Tibial artery (tissue), 4 donors: ENCODE measurements around the gene TIAM2.

ENCODE experiments used
- DNase-seq, 2 donors: peaks; one replicate each; pipeline ENCODE4 v3.0.0-alpha.2; 2019
- H3K27ac ChIP-seq, 2 donors: fragments of 200-600 bp; sonication (generic) in 1 of 2; 1 replicate in 1 of 2; 2 replicates in 1 of 2; pipeline ENCODE4 v1.5.1; 2018 to 2019; ENCODE audit warnings: mild to moderate bottlenecking in 1 of 2
- H3K27me3 ChIP-seq, 2 donors: fragments of 200-600 bp; sonication (generic) in 1 of 2; one replicate each; pipeline versions ENCODE4 v1.5.1 to v1.6.0; 2016 to 2019
- H3K36me3 ChIP-seq, 3 donors: fragments of 200-600 bp; sonication (generic) in 2 of 3; one replicate each; pipeline ENCODE4 v1.5.1; 2016 to 2019; ENCODE audit warnings: mild to moderate bottlenecking in 2 of 3
- H3K4me1 ChIP-seq, 4 donors: fragments of 200-600 bp; sonication (generic) in 2 of 4; 1 replicate in 3 of 4; 2 replicates in 1 of 4; pipeline ENCODE4 v1.5.1; 2016 to 2019
- H3K4me3 ChIP-seq, 2 donors: fragments of 200-600 bp; sonication (generic) in 1 of 2; 1 replicate in 1 of 2; 2 replicates in 1 of 2; pipeline ENCODE4 v1.5.1; 2018 to 2019; ENCODE audit warnings: mild to moderate bottlenecking in 2 of 2
- H3K9me3 ChIP-seq, 3 donors: fragments of 200-600 bp; sonication (generic) in 1 of 3; one replicate each; pipeline ENCODE4 v1.5.1; 2016 to 2019
- CTCF ChIP-seq, 2 experiments: fragments of 200-600 bp in 1 of 2; fragments of 450-650 bp in 1 of 2; IDR thresholded peaks; one replicate each; pipeline ENCODE4 v1.5.1; 2017 to 2019; ENCODE audit warnings: antibody characterized with exemption in 2 of 2, mild to moderate bottlenecking in 1 of 2, moderate library complexity in 1 of 2
- intact Hi-C: fragments of 100-400 bp; cut with DNase I; formaldehyde crosslinking; loops from one replicate; pipeline ENCODE4 v1.15.0; 2023; ENCODE audit warnings: low total_unique reads

TIAM2 gene

GRCh38 chr6:154994836-154995253, 270 bp upstream of the TIAM2 start:
- peak overlapping the region in 1 of 2 donors; percentile 73 for H3K27ac ChIP-seq
- DNase-seq: no peak
- intact Hi-C loops: loop anchor here (5.0 kb wide), 1 partner anchor 177 kb away; no protein-coding TSS in a partner anchor
- peaks cover 0 to 3% (median 0%) of the 10 kb centered on the region in 3 donors for H3K36me3 ChIP-seq
- peak overlapping the region; percentile 60 to 91 for H3K4me3 ChIP-seq
- no peaks in the 10 kb centered on the region for H3K9me3 ChIP-seq
- H3K4me1 ChIP-seq: peaks cover 0 to 9% (median 4%) of the 10 kb centered on the region in 4 donors
- H3K27me3 ChIP-seq: no peaks in the 10 kb centered on the region
- no peak for TF ChIP-seq CTCF (IDR thresholded peaks at IDR 0.05)

- H3K4me1 ChIP-seq: peaks cover 0 to 9% (median 4%) of the 10 kb centered on the region in 4 donors
- H3K9me3 ChIP-seq: no peaks in the 10 kb centered on the region
- TF ChIP-seq CTCF (IDR thresholded peaks at IDR 0.05): no peak
- H3K4me3 ChIP-seq: peak overlapping the region; percentile 60 to 91
- no peaks in the 10 kb centered on the region for H3K27me3 ChIP-seq
- DNase-seq: no peak
- no peaks in the 10 kb centered on the region for H3K36me3 ChIP-seq
- peak overlapping the region; percentile 52 to 73 for H3K27ac ChIP-seq
- intact Hi-C loops: loop anchor here (5.0 kb wide), 1 partner anchor 176 kb away; no protein-coding TSS in a partner anchor
These were observed 988 bp downstream of the TIAM2 start for GRCh38 chr6:154996016-154996590.

GRCh38 chr6:154996841-154997311, 1.8 kb downstream of the TIAM2 start:
- intact Hi-C loops: loop anchor here (5.0 kb wide), 1 partner anchor 175 kb away; no protein-coding TSS in a partner anchor
- Histone ChIP-seq H3K4me3 (no peak overlapping the region), H3K27ac (no peak overlapping the region), H3K4me1 (peaks cover 0 to 9% (median 4%) of the 10 kb centered on the region in 4 donors), H3K9me3 (no peaks in the 10 kb centered on the region), H3K27me3 (no peaks in the 10 kb centered on the region), H3K36me3 (no peaks in the 10 kb centered on the region)
- DNase-seq: no peak
- no peak for TF ChIP-seq CTCF (IDR thresholded peaks at IDR 0.05)

GRCh38 chr6:154998855-154999254, 3.7 kb downstream of the TIAM2 start:
- peaks cover 0 to 9% (median 4%) of the 10 kb centered on the region in 4 donors for H3K4me1 ChIP-seq
- intact Hi-C loops: loop anchor here (5.0 kb wide), 1 partner anchor 173 kb away; no protein-coding TSS in a partner anchor
- H3K4me3 ChIP-seq: no peak overlapping the region
- DNase-seq: no peak
- H3K9me3 ChIP-seq: no peaks in the 10 kb centered on the region
- TF ChIP-seq CTCF (IDR thresholded peaks at IDR 0.05): no peak
- no peaks in the 10 kb centered on the region for H3K36me3 ChIP-seq
- H3K27me3 ChIP-seq: no peaks in the 10 kb centered on the region
- H3K27ac ChIP-seq: no peak overlapping the region

GRCh38 chr6:155001482-155001881, 6.4 kb downstream of the TIAM2 start:
- no peak overlapping the region for H3K27ac ChIP-seq
- no peaks in the 10 kb centered on the region for H3K36me3 ChIP-seq
- H3K4me1 ChIP-seq: peaks cover 0 to under 1% (median under 1%) of the 10 kb centered on the region in 4 donors
- no peak for DNase-seq
- TF ChIP-seq CTCF (IDR thresholded peaks at IDR 0.05): no peak
- no peak overlapping the region for H3K4me3 ChIP-seq
- H3K9me3 ChIP-seq: no peaks in the 10 kb centered on the region
- intact Hi-C loops: no loop called here
- H3K27me3 ChIP-seq: no peaks in the 10 kb centered on the region
